PC-9 (cell line): Measurements from ENCODE around the gene MAGT1.

Experiments
- EZH2 ChIP-seq: fragments of 200-600 bp; sonication (generic); IDR thresholded peaks from 2 replicates; pipeline ENCODE4 v1.8.0; 2017; ENCODE audit warnings: antibody characterized with exemption, low read depth
- TF ChIP-seq, protein P1 (sequence below): fragments of 200-600 bp; sonication (generic); conservative IDR thresholded peaks from 2 replicates; pipeline ENCODE4 v1.6.1; 2017; ENCODE audit warnings: mixed run types, antibody characterized with exemption, mild to moderate bottlenecking, moderate library complexity

DNA sequence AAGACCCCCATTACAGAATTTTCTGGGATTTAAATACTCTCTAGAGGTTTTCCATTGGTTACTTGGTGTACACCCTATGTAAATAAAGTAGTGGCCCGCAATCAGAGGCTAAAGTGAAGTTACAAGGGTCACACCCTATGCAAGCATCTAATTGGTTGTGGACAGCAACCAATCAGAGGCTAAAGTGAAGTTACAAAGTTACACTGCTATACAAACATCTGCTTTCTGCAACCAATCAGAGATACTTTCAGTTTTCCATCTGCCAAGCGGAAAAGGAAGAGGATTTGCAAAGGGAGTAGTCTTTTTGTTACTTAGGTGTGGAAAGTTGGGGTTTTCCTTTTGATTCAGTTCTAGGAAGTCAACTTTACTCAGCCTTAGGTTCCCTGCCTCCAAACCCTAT, 107.2 kb downstream of the MAGT1 start:
- TF ChIP-seq, protein P1, sequence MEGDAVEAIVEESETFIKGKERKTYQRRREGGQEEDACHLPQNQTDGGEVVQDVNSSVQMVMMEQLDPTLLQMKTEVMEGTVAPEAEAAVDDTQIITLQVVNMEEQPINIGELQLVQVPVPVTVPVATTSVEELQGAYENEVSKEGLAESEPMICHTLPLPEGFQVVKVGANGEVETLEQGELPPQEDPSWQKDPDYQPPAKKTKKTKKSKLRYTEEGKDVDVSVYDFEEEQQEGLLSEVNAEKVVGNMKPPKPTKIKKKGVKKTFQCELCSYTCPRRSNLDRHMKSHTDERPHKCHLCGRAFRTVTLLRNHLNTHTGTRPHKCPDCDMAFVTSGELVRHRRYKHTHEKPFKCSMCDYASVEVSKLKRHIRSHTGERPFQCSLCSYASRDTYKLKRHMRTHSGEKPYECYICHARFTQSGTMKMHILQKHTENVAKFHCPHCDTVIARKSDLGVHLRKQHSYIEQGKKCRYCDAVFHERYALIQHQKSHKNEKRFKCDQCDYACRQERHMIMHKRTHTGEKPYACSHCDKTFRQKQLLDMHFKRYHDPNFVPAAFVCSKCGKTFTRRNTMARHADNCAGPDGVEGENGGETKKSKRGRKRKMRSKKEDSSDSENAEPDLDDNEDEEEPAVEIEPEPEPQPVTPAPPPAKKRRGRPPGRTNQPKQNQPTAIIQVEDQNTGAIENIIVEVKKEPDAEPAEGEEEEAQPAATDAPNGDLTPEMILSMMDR = no peak
- TF ChIP-seq EZH2 = no peak
